Stimulated activated naive CD8-positive, alpha-beta T cell treated with anti-CD3 and anti-CD28 coated beads, Interleukin-15, Interleukin-2, amounts not matched to agents 100 U/mL and 50 U/mL, for 24 hours (primary cell): Measurements from ENCODE around the gene CLIC5.

Experiments
- ATAC-seq: fragments of 150-1000 bp; cut with Tn5 transposase; one replicate; pipeline ENCODE4 v1.10.0; 2021
- DNase-seq: peaks from one replicate; pipeline ENCODE4 v3.0.0; 2021

CLIC5 gene

GRCh38 chr6:45997875-45998506 lies 17.7 kb downstream of the CLIC5 start:
- ATAC-seq (no peak), DNase-seq (no peak)

- ATAC-seq (no peak), DNase-seq (no peak)
These were observed 24.5 kb downstream of the CLIC5 start for GRCh38 chr6:45991189-45991588.

DNA sequence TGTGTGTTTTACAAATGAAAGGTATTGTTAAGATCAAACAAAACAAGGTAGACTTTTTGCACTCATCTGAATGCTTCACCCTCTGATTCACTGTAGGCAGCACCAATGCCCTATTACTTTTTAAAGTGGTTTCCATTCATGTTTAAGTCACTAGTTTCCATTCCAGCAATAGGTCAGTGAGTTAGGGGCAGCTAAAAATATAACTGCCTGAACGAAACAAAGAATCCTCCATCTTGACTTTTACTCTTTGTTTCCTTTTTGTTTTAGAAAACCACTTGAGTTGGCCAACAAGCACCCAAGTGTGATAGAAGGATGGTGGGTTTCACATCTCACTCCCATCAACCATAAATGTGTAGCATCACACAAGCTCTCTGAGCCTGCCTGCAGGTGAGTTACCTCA lies 25.5 kb downstream of the CLIC5 start:
- ATAC-seq (peak; percentile 60), DNase-seq (no peak)

DNA sequence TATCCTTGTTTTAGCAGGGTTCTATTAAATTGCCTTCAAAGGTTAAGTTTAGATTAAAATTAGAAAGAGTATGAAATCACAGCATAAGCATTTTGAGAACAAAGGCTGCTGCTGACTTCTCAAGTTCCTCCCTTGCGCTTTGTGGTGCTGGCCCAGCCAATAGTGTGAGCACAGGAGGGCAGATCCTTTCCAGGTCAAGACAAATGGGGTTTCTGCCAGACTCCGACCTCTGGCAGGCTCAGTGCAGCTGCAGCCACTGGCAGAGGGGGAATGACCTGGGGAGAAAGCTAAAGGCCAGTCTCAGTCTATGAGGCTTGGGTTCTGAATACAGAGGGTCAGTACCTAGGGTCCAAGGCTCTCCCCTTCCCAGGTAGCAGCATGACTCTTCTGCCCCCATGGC lies 27.0 kb downstream of the CLIC5 start:
- ATAC-seq (no peak), DNase-seq (no peak)

DNA sequence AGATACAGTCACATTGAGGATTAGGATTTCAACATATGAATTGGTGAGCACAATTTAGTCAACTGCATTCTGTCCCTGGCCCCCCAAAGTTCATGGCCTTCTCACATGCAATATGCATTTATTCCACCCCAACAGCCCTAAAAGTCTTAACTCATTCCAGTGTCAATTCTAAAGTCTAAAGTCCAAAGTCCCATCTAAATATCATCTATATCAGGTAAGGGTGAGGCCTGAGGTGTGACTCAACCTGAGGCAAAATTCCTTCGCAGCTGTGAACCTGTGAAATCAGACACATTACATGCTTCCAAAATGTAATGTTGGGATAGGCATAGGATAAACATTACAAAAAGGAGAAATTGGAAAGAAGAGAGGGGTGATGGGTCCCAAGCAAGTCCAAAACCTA lies 27.8 kb downstream of the CLIC5 start:
- ATAC-seq = no peak
- no peak for DNase-seq

DNA sequence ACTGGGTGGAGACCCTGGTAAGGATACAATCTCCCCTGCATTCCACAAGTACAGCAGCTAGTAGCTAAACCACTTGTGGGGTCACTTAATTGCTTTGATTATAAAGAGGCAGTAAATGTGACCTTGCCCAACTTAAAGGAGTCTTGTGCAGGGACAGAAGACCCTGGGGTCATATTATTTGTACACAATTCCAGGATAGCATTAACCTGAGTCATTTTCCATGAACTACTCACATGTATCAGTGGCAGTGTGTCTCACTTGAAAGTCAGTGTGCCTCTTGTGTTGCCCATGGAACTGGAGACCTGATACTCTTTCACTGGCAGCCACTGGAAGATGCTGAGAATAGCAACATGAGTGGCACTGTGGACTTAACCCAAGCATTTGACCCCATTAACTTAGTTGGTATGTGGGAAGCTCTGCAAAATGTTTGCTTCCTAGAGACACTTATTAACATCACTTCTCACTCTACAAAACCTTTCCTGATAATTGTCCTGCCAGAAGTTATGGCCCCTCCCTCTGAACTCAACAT lies 28.9 kb downstream of the CLIC5 start:
- ATAC-seq (no peak), DNase-seq (no peak)

DNA sequence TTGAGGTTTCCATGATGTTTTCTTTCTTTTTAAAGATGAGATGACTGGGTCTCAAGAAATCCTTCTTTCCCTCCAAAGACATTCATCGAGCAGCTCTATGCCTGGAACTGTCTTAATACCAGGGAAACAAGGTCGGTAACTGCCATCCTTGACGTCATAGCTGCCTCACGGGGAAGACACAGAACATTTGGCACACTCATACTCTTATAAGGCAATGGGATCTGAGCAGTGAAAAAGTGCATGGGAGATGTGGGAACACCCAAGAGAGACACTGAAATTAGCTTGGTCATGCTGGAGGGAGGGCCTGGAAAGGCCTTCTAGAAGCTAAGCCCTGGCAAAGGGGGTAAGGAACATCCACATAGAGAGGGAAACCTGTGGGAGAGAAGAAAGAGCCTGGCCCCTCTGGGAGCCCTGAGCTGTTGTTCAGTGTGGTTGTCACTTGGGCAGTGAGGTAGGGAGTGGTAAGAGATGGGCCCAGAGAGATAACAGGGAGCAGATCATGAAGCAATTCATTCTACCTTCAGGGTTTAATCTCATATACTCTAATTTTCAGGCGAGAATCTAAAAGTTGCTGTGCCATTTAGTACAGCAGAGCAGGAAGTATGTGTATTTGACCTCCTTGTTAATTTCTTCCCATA lies 30.8 kb downstream of the CLIC5 start:
- DNase-seq (no peak), ATAC-seq (no peak)

DNA sequence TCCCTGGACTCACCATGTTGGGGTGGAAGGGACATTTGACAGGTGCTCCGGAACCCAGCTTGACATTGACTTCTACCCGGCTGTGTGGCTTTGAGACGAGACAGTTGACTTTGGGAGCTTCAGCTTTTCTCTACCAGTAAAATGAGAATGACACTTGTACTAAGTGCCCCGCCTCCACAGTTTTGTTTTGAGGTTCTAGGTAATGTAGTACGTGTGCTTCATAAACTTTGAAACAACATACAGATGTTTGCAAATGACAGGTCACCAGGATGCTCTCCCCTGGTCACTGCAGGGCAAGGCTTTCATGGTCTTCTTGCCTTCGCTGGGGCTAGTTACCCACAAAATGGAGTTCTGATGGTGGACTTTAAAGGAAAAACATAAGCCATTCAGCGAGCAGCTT lies 31.3 kb downstream of the CLIC5 start:
- no peak for ATAC-seq
- DNase-seq = no peak

DNA sequence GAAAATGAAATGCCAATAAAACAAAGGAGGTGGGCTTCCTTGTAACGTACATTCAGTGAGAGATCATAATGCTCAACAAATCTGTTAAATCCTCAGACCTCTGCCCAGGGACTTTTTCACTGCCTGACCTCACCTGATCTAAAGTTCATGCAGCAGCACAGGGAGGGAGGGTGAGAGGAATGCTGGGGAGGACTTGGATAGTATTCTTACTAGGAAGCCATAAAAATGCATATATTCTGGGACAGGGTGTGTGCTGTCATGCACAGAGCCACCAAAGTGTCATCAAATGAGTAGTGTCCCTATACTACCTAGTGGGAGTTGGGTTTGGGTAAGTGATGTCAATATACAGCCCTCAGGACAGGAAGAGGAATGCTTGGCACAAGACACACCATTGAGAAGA lies 32.6 kb downstream of the CLIC5 start:
- no peak for ATAC-seq

GRCh38 chr6:45982280-45983036 lies 33.2 kb downstream of the CLIC5 start:
- no peak for ATAC-seq
- no peak for DNase-seq

More for the DNA sequence above, 32.6 kb downstream of the CLIC5 start:
- DNase-seq = no peak

- DNase-seq (no peak), ATAC-seq (no peak)
These were observed 34.6 kb downstream of the CLIC5 start for GRCh38 chr6:45981046-45981445.

DNA sequence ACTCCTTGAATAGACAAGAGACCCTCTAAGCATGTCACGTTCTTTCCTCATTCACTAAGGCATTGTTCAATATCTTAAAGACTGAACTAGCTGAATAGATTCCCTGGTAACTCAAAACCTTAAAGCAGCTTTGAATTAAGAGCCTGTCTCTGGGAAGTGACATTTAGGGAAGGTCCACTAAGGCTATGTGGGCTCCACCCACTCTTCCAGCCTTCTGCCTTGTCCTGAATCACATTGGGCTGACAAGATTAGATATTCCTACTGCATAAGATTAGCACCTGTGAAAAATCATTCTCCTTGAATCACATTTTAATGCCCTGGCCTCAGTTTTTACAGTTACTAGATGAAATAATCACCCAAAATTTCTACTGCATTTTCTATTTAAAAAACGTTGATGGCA lies 36.3 kb downstream of the CLIC5 start:
- DNase-seq (no peak), ATAC-seq (no peak)

DNA sequence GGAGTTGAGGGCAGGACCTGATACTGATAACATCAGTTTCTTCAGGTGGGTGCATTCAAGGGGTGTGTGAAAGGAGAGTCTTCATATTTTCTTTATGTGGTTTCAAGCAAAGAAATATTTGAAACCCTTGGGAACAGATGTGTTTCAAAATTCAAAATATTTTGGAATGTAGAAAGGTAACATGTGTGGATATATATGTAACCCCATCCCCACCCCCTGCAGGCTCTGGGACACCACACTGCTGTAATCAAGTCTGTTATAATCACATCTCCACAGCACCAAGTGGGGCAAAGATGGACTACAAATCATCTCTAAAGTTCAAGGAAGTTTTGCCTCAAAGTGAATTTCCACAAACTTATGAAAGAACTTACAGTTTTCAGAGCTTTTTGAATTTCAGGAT lies 41.1 kb downstream of the CLIC5 start:
- ATAC-seq = no peak
- DNase-seq = no peak

GRCh38 chr6:45972795-45973503 lies 42.7 kb downstream of the CLIC5 start:
- ATAC-seq (no peak), DNase-seq (no peak)

DNA sequence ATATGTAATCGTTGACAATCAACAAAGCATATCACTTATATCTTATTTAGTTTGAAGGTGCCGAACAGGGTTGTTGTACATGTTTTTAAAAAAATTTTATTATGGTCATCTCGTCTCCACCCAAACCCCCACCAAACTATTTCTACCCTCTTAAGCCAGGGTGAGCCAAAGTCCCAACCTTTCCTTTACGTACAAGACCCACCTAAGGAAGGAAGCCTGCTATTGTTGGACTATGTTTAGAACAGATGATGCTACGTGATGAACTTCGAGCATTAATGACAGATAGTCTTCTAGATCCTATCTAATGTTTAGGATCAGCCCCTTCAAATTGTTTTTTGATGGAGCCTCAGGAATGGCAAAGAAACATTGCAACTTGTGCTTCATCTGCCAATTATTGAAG lies 44.4 kb downstream of the CLIC5 start:
- ATAC-seq (no peak), DNase-seq (no peak)

GRCh38 chr6:45970326-45970725 lies 45.3 kb downstream of the CLIC5 start:
- ATAC-seq (no peak), DNase-seq (no peak)

DNA sequence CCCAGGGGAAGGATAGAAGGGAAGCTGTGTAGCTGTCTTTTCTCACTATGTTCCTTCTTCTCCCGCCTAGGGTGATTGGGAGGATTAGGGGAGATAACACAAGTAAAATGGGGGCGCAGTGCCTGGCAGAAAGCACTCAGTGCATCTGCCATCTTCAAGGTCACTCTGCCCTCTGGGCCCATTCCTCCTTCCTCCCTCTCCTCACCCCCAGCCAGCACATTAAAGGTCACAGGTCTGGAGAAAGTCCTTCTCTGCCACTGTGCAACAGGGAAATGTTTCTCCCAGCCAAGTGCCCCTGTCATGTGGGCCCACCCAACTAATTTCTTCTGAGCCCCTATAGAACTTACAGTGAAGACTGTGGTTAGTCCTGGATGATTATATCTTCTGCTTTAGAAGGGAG lies 45.8 kb downstream of the CLIC5 start:
- DNase-seq = no peak
- no peak for ATAC-seq

DNA sequence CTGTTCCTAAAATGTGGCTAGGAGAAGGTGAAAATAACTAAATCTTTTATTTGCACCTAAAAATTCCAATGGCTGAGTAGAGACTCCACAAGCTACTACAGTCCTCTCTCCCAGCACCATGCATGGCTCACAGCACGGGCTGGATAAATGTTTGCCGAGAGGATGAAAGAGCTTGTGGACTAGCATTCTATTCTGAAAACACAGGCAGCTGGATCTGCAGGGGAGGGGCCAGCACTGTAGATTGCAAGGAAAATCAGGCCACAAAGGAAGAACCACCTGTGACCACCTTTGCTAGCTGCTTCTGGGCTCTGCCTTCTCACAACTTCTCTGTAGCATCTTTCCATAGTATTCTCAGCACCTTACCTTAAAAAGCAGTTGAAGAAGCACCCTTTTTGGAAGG lies 46.6 kb downstream of the CLIC5 start:
- DNase-seq = no peak
- no peak for ATAC-seq

DNA sequence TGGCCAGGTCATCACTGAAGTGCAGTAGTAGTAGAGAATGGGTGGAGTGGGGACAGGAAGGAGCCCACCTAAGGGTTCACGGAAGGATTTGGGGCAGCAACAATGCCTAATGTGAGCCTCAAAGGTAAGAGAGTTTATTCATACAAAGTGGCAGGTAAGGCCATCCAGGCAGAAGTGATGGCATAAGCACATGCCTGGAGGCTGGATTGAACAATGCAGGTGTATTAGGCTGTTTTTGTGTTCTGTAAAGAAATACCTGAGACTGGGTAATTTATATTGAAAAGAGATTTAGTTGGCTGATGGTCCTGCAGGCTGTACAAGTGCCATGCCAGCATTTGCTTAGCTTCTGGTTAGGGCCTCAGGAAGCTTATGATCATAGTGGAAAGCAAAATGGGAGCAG lies 48.3 kb downstream of the CLIC5 start:
- ATAC-seq (no peak), DNase-seq (no peak)

DNA sequence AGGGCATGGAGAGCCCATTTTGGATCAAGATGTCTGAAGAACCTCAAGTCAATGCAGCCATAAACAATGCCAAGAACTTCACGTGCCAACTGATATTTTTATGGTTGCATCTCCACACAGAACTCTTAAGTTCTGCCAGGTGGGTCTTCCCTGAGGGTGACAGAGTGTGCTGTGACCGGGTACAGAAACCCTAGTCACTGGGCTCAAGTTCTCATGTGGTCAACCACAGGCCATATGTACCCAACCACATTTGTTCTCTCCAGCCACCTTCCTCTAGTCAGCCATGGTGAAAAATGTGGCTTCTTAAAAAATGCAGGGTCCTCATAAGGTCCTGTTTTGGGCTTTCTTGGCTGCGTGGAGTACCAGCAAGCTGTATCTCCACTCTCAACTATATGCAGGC lies 48.9 kb downstream of the CLIC5 start:
- DNase-seq (no peak), ATAC-seq (peak; percentile 49)

DNA sequence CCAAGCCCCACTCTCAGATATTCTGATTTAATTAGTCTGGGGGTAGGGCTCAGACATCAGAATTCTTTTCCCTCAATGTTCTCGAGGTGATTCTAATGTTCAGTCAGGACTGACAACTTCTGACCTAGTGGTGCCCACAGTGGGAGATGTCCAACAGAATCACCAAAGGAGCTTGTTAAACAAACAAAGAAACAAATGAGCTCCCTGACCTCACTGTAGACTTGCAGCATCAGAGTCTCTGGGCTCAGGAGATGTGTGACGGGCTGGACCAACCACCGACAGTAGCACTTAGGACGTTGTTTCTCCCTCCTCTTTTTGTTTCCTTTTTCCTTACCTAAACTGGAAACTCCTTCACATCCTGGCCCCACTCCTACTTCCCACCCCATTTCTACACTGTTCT lies 49.3 kb downstream of the CLIC5 start:
- no peak for DNase-seq
- ATAC-seq = no peak

DNA sequence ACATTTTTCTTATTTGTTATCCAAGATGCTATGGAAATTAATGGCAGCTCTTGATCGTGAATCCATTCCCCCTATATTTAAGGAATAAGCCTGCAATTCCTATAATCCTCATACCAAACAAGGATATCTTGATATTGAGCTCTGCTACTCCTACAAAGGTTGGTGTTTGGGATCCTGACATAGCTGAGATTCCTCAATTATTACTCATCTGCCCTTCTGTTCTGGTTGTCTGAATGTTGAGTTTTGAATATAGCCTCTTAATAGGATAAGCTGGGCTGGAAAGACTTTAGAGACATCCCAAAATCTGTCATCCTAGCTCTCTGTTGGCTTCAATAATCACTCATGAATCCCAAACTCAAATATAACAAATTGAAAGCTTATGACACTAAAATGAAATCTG lies 49.9 kb downstream of the CLIC5 start:
- ATAC-seq (no peak), DNase-seq (no peak)

GRCh38 chr6:45965007-45965406 lies 50.7 kb downstream of the CLIC5 start:
- ATAC-seq = no peak
- no peak for DNase-seq
